OCI-LY1 (cell line): ENCODE measurements around the gene LONRF2.

Experiments used
- CTCF ChIP-seq: fragments of 200-600 bp; sonication (generic), shearing (Covaris generic); IDR thresholded peaks from 2 replicates; pipeline ENCODE4 v1.5.1; 2017; ENCODE audit warnings: mild to moderate bottlenecking, antibody characterized with exemption, low read length, moderate library complexity, mixed read lengths
- EZH2 ChIP-seq: fragments of 200-600 bp; sonication (generic), shearing (Covaris generic); IDR thresholded peaks from 2 replicates; pipeline ENCODE4 v1.8.0; 2017; ENCODE audit warnings: borderline replicate concordance, mixed run types, mild to moderate bottlenecking, antibody characterized with exemption, low read length, moderate library complexity, mixed read lengths

- TF ChIP-seq CTCF (no peak), EZH2 (no peak)
These were observed 37.3 kb downstream of the LONRF2 start for GRCh38 chr2:100285011-100285410.
